GM23248 (cell line): ENCODE measurements around the gene ADGRD1. TPM values are rescaled to one million over a fixed set of nuclear protein-coding genes. Genes with fewer than 3 reads are reported as not detected.
A peak's percentile ranks its signal among the peaks of the same experiment; 100 is the strongest.

ENCODE experiments used
- DNase-seq: peaks from one replicate; pipeline ENCODE4 v3.0.0-alpha.2; 2015
- H2AFZ ChIP-seq: fragments of 200-600 bp; sonication (generic); 2 replicates; pipeline ENCODE4 v1.6.1; 2016; ENCODE audit warnings: antibody characterized with exemption
- H3F3A ChIP-seq: fragments of 200-600 bp; sonication (generic); 2 replicates; pipeline ENCODE4 v1.6.1; 2016; ENCODE audit warnings: mild to moderate bottlenecking, antibody characterized with exemption, mixed run types; ENCODE audit not compliant: insufficient read depth
- H3K27ac ChIP-seq: fragments of 200-600 bp; sonication (generic); 2 replicates; pipeline ENCODE4 v1.5.1; 2016; ENCODE audit warnings: mild to moderate bottlenecking
- H3K27me3 ChIP-seq: fragments of 200-600 bp; sonication (generic); replicated peaks from 2 replicates; pipeline ENCODE4 v1.6.1; 2016; ENCODE audit warnings: mild to moderate bottlenecking; ENCODE audit not compliant: insufficient read depth
- H3K36me3 ChIP-seq: fragments of 200-600 bp; sonication (generic); 2 replicates; pipeline ENCODE4 v1.6.1; 2016; ENCODE audit warnings: low read depth, mild to moderate bottlenecking
- H3K4me1 ChIP-seq: fragments of 200-600 bp; sonication (generic); 2 replicates; pipeline ENCODE4 v1.6.1; 2016; ENCODE audit warnings: mild to moderate bottlenecking; ENCODE audit not compliant: insufficient read depth
- H3K4me2 ChIP-seq: fragments of 200-600 bp; sonication (generic); one replicate; pipeline ENCODE4 v1.6.1; 2016; ENCODE audit warnings: mild to moderate bottlenecking; ENCODE audit not compliant: unreplicated experiment
- H3K4me3 ChIP-seq: fragments of 200-600 bp; sonication (generic); 2 replicates; pipeline ENCODE4 v1.5.1; 2016; ENCODE audit warnings: mild to moderate bottlenecking
- H3K79me2 ChIP-seq: fragments of 200-600 bp; sonication (generic); 2 replicates; pipeline ENCODE4 v1.6.1; 2016; ENCODE audit warnings: mild to moderate bottlenecking; ENCODE audit not compliant: insufficient read depth
- H3K9ac ChIP-seq: fragments of 200-600 bp; sonication (generic); 2 replicates; pipeline ENCODE4 v1.6.1; 2016; ENCODE audit warnings: mild to moderate bottlenecking
- H3K9me2 ChIP-seq: fragments of 200-600 bp; sonication (generic); 2 replicates; pipeline ENCODE4 v1.6.1; 2016; ENCODE audit warnings: mixed run types, mild to moderate bottlenecking, moderate library complexity; ENCODE audit not compliant: insufficient read depth
- H3K9me3 ChIP-seq: fragments of 200-600 bp; sonication (generic); one replicate; pipeline ENCODE4 v1.6.1; 2017; ENCODE audit warnings: low read depth
- H4K20me1 ChIP-seq: fragments of 200-600 bp; sonication (generic); 2 replicates; pipeline ENCODE4 v1.6.0; 2016; ENCODE audit not compliant: insufficient read depth
- EZH2 ChIP-seq: fragments of 200-600 bp; sonication (generic); IDR thresholded peaks from 2 replicates; pipeline ENCODE4 v1.6.1; 2018; ENCODE audit warnings: antibody characterized with exemption, mild to moderate bottlenecking; ENCODE audit not compliant: insufficient read depth, poor library complexity, severe bottlenecking
- EZH2phosphoT487 ChIP-seq: fragments of 200-600 bp; sonication (generic); IDR thresholded peaks from 2 replicates; pipeline ENCODE4 v1.6.1; 2018; ENCODE audit warnings: antibody characterized with exemption, moderate library complexity, mild to moderate bottlenecking, low read depth; ENCODE audit not compliant: insufficient read depth
- WGBS, 2 experiments: methylation state at CpG; one replicate each; pipeline ENCODE4 v1.1.6; 2015 to 2017; ENCODE audit warnings: low lambda C conversion rate in 2 of 2, low coverage in 1 of 2; ENCODE audit errors: missing lambda C conversion rate in 2 of 2; 5-methylcytosine and 5-hydroxymethylcytosine counted together
- in situ Hi-C: fragments of 300-500 bp; cut with MboI; formaldehyde crosslinking; loops from 2 replicates; pipeline ENCODE4 v1.15.0; 2020
- polyA plus RNA-seq: library from polyadenylated mRNA; unstranded; fragments of >200 nt; fragmentation: Nextera tagmentation; extraction: Ambion mirVana; gene quantifications from 2 replicates; pipeline ENCODE4 v1.2.1, GENCODE V29; 2016
- total RNA-seq: library from RNA; depleted of rRNA; stranded (reverse); fragments of >200 nt; shearing (Covaris generic); gene quantifications from 2 replicates; pipeline ENCODE4 v1.2.3, GENCODE V29; 2014

ADGRD1 gene
- total and polyA plus RNA-seq, 2 experiments from 2014 or later, result 7.9 to 11.2 TPM

DNA sequence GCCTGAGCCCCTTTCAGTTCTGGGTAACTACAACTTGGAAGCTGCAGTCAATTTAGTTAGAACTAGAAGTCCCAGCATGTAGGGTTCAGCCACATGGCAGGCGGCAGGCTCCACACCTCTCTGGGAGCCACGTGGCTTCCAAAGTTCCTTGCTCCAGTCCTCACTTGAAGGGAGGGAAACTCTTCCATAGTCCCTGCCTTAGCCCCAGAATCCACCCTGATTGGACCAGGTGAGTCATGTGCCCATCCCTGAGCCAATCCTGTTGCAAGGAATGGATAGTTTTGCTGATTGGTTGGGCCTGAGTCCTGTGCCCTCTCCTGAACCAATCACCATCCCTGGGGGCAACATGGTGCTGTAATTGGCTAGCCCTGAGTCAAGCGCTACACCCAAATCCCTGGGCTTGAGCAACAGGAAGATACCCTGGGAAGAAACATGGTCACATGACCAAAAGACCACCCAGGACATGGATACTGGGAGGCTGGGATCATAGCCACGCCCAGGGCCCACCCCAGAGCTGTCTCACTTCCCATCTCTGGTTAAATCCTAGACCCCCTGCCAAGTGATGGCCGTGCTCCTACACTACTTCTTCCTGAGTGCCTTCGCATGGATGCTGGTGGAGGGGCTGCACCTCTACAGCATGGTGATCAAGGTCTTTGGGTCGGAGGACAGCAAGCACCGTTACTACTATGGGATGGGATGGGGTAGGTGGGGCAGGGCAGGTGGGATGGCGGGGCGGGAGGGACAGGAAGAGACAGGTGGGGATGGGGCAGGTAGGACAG is 154.7 kb downstream of the ADGRD1 start:
- peaks cover 11% of the 10 kb centered on the region for H3K4me1 ChIP-seq
- TF ChIP-seq EZH2 (no peak), EZH2phosphoT487 (no peak)
- no peak overlapping the region for H3K9ac ChIP-seq
- H3F3A ChIP-seq, result peaks cover 16% of the 10 kb centered on the region
- no peaks in the 10 kb centered on the region for H3K27me3 ChIP-seq
- no peaks in the 10 kb centered on the region for H3K9me2 ChIP-seq
- no peak overlapping the region for H3K4me3 ChIP-seq
- in situ Hi-C loops, result no loop called here
- WGBS, 2 experiments, result 77 to 82% methylated on average over 8 to 10 of the region's 10 CpGs
- H3K79me2 ChIP-seq, result no peaks in the 10 kb centered on the region
- no peak for DNase-seq
- H3K4me2 ChIP-seq, result no peak overlapping the region
- H2AFZ ChIP-seq, result no peak overlapping the region
- H3K27ac ChIP-seq, result no peak overlapping the region
- H3K9me3 ChIP-seq, result no peaks in the 10 kb centered on the region
- no peaks in the 10 kb centered on the region for H3K36me3 ChIP-seq
- H4K20me1 ChIP-seq, result no peaks in the 10 kb centered on the region

DNA sequence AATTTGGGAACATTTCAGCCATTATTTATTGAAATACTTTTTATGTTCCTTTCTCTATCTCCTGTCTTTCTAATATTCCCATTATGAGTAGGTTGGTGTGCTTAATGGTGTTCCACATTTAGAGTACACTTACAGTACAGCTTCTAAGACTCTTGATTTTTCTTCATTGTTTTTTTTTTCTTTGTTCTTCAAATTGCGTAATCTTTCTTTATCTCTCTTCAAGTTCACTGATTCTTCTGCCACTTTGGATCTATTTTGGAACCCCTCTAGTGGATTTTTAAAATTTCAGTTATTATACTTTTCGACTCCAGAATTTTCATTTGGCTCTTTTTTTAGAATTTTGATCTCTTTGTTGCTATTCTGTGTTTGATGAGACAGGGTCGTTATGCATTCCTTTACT is 157.7 kb downstream of the ADGRD1 start:
- Histone ChIP-seq H3K79me2 (no peaks in the 10 kb centered on the region), H3K9me2 (no peaks in the 10 kb centered on the region), H3K9ac (no peak overlapping the region; the same call in 1 of the 2 replicates), H3K27ac (peak overlapping the region; percentile 84), H2AFZ (no peak overlapping the region), H3K36me3 (no peaks in the 10 kb centered on the region), H3K27me3 (no peaks in the 10 kb centered on the region), H3K9me3 (no peaks in the 10 kb centered on the region), H4K20me1 (no peaks in the 10 kb centered on the region), H3K4me1 (peaks cover 22% of the 10 kb centered on the region), H3K4me3 (no peak overlapping the region), H3K4me2 (no peak overlapping the region), H3F3A (peaks cover 16% of the 10 kb centered on the region)
- in situ Hi-C loops, result no loop called here
- no peak for DNase-seq
- TF ChIP-seq EZH2 (no peak), EZH2phosphoT487 (no peak)
- 41 to 42% methylated on average over 3 of the region's 3 CpGs for WGBS, 2 experiments

DNA sequence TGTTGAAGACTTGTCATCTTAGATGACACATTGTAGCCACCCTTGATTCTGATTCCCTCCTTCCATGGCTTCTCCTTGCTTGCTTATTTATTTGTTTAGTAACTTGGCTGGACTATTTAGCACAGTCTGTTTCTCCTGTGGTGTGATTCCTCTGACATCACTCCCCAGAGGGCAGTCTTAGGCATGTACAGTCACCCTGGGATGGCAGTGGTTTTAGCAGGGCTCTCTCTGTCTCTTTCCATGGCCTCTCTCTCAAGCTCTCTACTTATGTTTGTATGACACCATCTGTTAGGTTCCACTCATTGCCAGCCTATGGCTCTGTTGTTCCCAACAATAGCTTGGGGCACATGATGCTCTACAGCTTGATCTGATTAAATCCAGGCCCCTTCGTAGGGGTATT is 158.3 kb downstream of the ADGRD1 start:
- in situ Hi-C loops, result no loop called here
- peaks cover 28% of the 10 kb centered on the region for H3K4me1 ChIP-seq
- 0 to 6% methylated on average over 1 of the region's 1 CpG for WGBS, 2 experiments
- no peaks in the 10 kb centered on the region for H3K9me3 ChIP-seq
- H3K9ac ChIP-seq, result peak overlapping the region; percentile 68
- peak overlapping the region; percentile 71 for H2AFZ ChIP-seq
- peak overlapping the region; percentile 20 for H3K4me2 ChIP-seq
- H3K36me3 ChIP-seq, result no peaks in the 10 kb centered on the region
- no peaks in the 10 kb centered on the region for H3K79me2 ChIP-seq
- TF ChIP-seq EZH2phosphoT487 (no peak), EZH2 (no peak)
- peak overlapping the region; percentile 84 for H3K27ac ChIP-seq
- 0 out of 2 replicates have a peak overlapping the region, but pooled peaks have one; percentile 16 for H3K4me3 ChIP-seq
- H4K20me1 ChIP-seq, result no peaks in the 10 kb centered on the region
- no peaks in the 10 kb centered on the region for H3K27me3 ChIP-seq
- peak; percentile 86 for DNase-seq
- no peaks in the 10 kb centered on the region for H3K9me2 ChIP-seq
- H3F3A ChIP-seq, result peaks cover 16% of the 10 kb centered on the region

DNA sequence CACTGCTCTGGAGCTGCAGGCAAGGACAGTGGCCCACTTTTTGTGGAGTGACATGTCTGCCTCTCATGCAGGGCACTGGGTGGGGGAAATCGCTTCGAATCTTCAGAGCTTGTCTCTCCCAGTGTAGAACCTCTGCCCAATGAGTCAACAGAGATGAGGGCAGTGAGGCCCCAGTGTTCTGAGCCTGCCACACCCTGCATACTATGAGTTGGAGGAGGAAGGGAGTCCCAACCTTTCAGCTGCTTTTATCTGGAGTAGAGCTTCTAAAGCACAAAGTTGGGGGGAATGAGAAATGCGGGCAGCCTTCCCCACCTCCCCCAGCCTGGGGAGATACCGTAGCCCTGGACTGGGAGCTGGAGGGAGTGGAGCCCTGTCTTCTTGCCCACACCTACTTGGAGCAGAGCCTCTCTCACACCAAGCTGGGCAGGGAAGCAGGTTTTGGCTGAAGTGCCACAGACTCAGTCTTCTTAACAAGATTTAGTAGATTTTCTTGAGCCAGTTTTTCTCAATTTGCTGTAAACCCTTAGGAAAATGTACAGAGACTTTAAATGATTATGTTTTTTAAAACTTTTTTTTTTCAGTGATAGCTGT is 159.1 kb downstream of the ADGRD1 start:
- Histone ChIP-seq H3F3A (peaks cover 16% of the 10 kb centered on the region), H3K79me2 (no peaks in the 10 kb centered on the region), H3K9me3 (no peaks in the 10 kb centered on the region), H3K27ac (peak overlapping the region; percentile 84), H4K20me1 (no peaks in the 10 kb centered on the region), H2AFZ (peak overlapping the region; percentile 71), H3K36me3 (no peaks in the 10 kb centered on the region), H3K4me1 (peaks cover 29% of the 10 kb centered on the region), H3K4me2 (peak overlapping the region; percentile 62), H3K9ac (peak overlapping the region; percentile 68), H3K4me3 (0 out of 2 replicates have a peak overlapping the region, but pooled peaks have one; percentile 16), H3K9me2 (no peaks in the 10 kb centered on the region), H3K27me3 (no peaks in the 10 kb centered on the region)
- no peak for TF ChIP-seq EZH2phosphoT487
- TF ChIP-seq EZH2, result no peak
- WGBS, 2 experiments, result 13 to 18% methylated on average over 4 of the region's 4 CpGs
- in situ Hi-C loops, result no loop called here
- peak; percentile 83 for DNase-seq
